Right lobe of liver (tissue), 6 donors: ENCODE results near the gene LAPTM5. TPM values are rescaled to one million over a fixed set of nuclear protein-coding genes. Genes with fewer than 3 reads are reported as not detected.

ENCODE experiments used
- ATAC-seq, 4 donors: fragments of 200-7000 bp; cut with Tn5 transposase; one replicate each; pipeline ENCODE4 v1.9.1; 2020; ENCODE audit warnings: mild to moderate bottlenecking in 4 of 4, moderate library complexity in 4 of 4
- DNase-seq, 3 donors: peaks; one replicate each; pipeline ENCODE4 v3.0.0-alpha.2; 2020
- H3K27ac ChIP-seq, 3 donors: fragments of 200-600 bp; one replicate each; pipeline ENCODE4 v1.8.0; 2022
- H3K27me3 ChIP-seq, 2 donors: fragments of 200-600 bp; one replicate each; pipeline ENCODE4 v1.8.0; 2022
- H3K36me3 ChIP-seq, 4 donors: fragments of 200-600 bp; sonication (generic) in 1 of 4; one replicate each; pipeline versions ENCODE4 v1.5.1 to v1.8.0; 2017 to 2022; ENCODE audit warnings: control low read depth in 1 of 4
- H3K4me1 ChIP-seq, 4 donors: fragments of 200-600 bp; sonication (generic) in 1 of 4; one replicate each; pipeline versions ENCODE4 v1.5.1 to v1.8.0; 2017 to 2022; ENCODE audit warnings: control low read depth in 1 of 4
- H3K4me3 ChIP-seq, 3 donors: fragments of 200-600 bp; one replicate each; pipeline ENCODE4 v1.8.0; 2022
- H3K9me3 ChIP-seq, 4 donors: fragments of 200-600 bp; sonication (generic) in 1 of 4; one replicate each; pipeline versions ENCODE4 v1.5.1 to v1.8.0; 2017 to 2022; ENCODE audit warnings: control low read depth in 1 of 4
- CTCF ChIP-seq, 4 donors: fragments of 200-600 bp in 3 of 4; fragments of 450-650 bp in 1 of 4; IDR thresholded peaks; one replicate each; pipeline versions ENCODE4 v1.5.1 to v1.8.0; 2016 to 2022; ENCODE audit warnings: antibody characterized with exemption in 4 of 4, mild to moderate bottlenecking in 2 of 4
- POLR2A ChIP-seq: fragments of 450-650 bp; IDR thresholded peaks from one replicate; pipeline ENCODE4 v1.6.1; 2017; ENCODE audit warnings: antibody characterized with exemption, mild to moderate bottlenecking
- WGBS: methylation state at CpG from one replicate; pipeline ENCODE4 v1.1.6; 2018; ENCODE audit warnings: low coverage, low lambda C conversion rate; ENCODE audit not compliant: insufficient coverage; ENCODE audit errors: missing lambda C conversion rate; 5-methylcytosine and 5-hydroxymethylcytosine counted together
- intact Hi-C, 2 donors: fragments of 100-400 bp; cut with DNase I; formaldehyde crosslinking; loops; one replicate each; pipeline versions ENCODE4 v1.11.2 to v1.14.1; 2022
- total RNA-seq, 6 experiments: library from RNA; depleted of rRNA in 2 of 6; stranded (reverse); fragments of >200 nt in 2 of 6; fragmentation: NEBNext Ultra II Directional in 3 of 6; extraction: Animal tissue kit (Norgen Biotek cat#: 25700) in 3 of 6; gene quantifications; one replicate each; pipeline versions ENCODE4 v1.1.0 to v1.2.4, GENCODE V29; 2016 to 2023
- donor health status: DM: no; HTN: yes; CAD: no.
- donor health status: DM: no; HTN: no; CAD: no.
- donor health status: DM: no; HTN: no; CAD: no.
- donor health status: DM: no; HTN: yes; CAD: no.
- donor health status: DM: no; HTN: yes; CAD: no.

The LAPTM5 gene
- total RNA-seq, 6 experiments from 2014 or later: 21.2 to 81.0 (median 29.8) TPM

- H3K4me3 ChIP-seq: peak overlapping the region; percentile 18 to 46 (median 33)
- no peak for TF ChIP-seq CTCF (IDR thresholded peaks at IDR 0.05)
- no peak for TF ChIP-seq POLR2A
- no peaks in the 10 kb centered on the region for H3K27me3 ChIP-seq
- no CpG with 5 or more reads among the region's 4 CpGs for WGBS
- no peaks in the 10 kb centered on the region for H3K9me3 ChIP-seq
- peaks cover 0 to 7% (median 0%) of the 10 kb centered on the region in 4 donors for H3K4me1 ChIP-seq
- intact Hi-C loops: no loop called here
- ATAC-seq (no peak), DNase-seq (no peak)
- peak overlapping the region; percentile 36 to 51 (median 43) for H3K27ac ChIP-seq
- H3K36me3 ChIP-seq: no peaks in the 10 kb centered on the region
These were observed 1.4 kb downstream of the LAPTM5 start for GRCh38 chr1:30756206-30756544.

GRCh38 chr1:30755746-30756145, 1.8 kb downstream of the LAPTM5 start:
- peak overlapping the region; percentile 18 to 46 (median 33) for H3K4me3 ChIP-seq
- no peaks in the 10 kb centered on the region for H3K9me3 ChIP-seq
- WGBS: no CpG with 5 or more reads among the region's 4 CpGs
- ATAC-seq: no peak
- no peak for TF ChIP-seq CTCF (IDR thresholded peaks at IDR 0.05)
- TF ChIP-seq POLR2A: no peak
- no peaks in the 10 kb centered on the region for H3K27me3 ChIP-seq
- no peaks in the 10 kb centered on the region for H3K36me3 ChIP-seq
- DNase-seq: peak in 1 of 3 donors; percentile 27
- intact Hi-C loops: no loop called here
- H3K4me1 ChIP-seq: peaks cover 0 to 7% (median 0%) of the 10 kb centered on the region in 4 donors
- H3K27ac ChIP-seq: peak overlapping the region; percentile 36 to 51 (median 43)

GRCh38 chr1:30755334-30755733, 2.2 kb downstream of the LAPTM5 start:
- H3K9me3 ChIP-seq: no peaks in the 10 kb centered on the region
- ATAC-seq (no peak), DNase-seq (no peak)
- 74% methylated on average over 6 of the region's 6 CpGs for WGBS
- no peaks in the 10 kb centered on the region for H3K27me3 ChIP-seq
- no peaks in the 10 kb centered on the region for H3K36me3 ChIP-seq
- intact Hi-C loops: no loop called here
- peaks cover 0 to 7% (median 0%) of the 10 kb centered on the region in 4 donors for H3K4me1 ChIP-seq
- peak overlapping the region; percentile 18 to 46 (median 33) for H3K4me3 ChIP-seq
- peak overlapping the region in 1 of 3 donors; percentile 51 for H3K27ac ChIP-seq
- TF ChIP-seq CTCF (IDR thresholded peaks at IDR 0.05) (no peak), POLR2A (no peak)

- Histone ChIP-seq H3K9me3 (no peaks in the 10 kb centered on the region), H3K27me3 (no peaks in the 10 kb centered on the region), H3K4me1 (peaks cover 0 to 7% (median 0%) of the 10 kb centered on the region in 4 donors), H3K36me3 (no peaks in the 10 kb centered on the region), H3K4me3 (no peak overlapping the region), H3K27ac (no peak overlapping the region)
- intact Hi-C loops: no loop called here
- TF ChIP-seq CTCF (IDR thresholded peaks at IDR 0.05) (no peak), POLR2A (no peak)
- no peak for DNase-seq
- WGBS: 62% methylated on average over 6 of the region's 9 CpGs
- ATAC-seq: no peak
These were observed 2.8 kb downstream of the LAPTM5 start for GRCh38 chr1:30754684-30755171.
